ENCODE results near the gene EEFSEC.

GRCh38 chr3:128402998-128403397 is 249.7 kb downstream of the EEFSEC start:
- TF ChIP-seq CTCF (IDR thresholded peaks at IDR 0.05) (no peak), POLR2AphosphoS5 (IDR thresholded peaks at IDR 0.05; ENCODE audit: low read depth, low read length) (no peak), SIN3A (IDR thresholded peaks at IDR 0.05; ENCODE audit: borderline replicate concordance, insufficient read depth, low read depth, low read length) (no peak), TCF7L2 (IDR thresholded peaks at IDR 0.05; ENCODE audit: low read depth, low read length) (no peak)
- TF ChIP-seq, protein P1, sequence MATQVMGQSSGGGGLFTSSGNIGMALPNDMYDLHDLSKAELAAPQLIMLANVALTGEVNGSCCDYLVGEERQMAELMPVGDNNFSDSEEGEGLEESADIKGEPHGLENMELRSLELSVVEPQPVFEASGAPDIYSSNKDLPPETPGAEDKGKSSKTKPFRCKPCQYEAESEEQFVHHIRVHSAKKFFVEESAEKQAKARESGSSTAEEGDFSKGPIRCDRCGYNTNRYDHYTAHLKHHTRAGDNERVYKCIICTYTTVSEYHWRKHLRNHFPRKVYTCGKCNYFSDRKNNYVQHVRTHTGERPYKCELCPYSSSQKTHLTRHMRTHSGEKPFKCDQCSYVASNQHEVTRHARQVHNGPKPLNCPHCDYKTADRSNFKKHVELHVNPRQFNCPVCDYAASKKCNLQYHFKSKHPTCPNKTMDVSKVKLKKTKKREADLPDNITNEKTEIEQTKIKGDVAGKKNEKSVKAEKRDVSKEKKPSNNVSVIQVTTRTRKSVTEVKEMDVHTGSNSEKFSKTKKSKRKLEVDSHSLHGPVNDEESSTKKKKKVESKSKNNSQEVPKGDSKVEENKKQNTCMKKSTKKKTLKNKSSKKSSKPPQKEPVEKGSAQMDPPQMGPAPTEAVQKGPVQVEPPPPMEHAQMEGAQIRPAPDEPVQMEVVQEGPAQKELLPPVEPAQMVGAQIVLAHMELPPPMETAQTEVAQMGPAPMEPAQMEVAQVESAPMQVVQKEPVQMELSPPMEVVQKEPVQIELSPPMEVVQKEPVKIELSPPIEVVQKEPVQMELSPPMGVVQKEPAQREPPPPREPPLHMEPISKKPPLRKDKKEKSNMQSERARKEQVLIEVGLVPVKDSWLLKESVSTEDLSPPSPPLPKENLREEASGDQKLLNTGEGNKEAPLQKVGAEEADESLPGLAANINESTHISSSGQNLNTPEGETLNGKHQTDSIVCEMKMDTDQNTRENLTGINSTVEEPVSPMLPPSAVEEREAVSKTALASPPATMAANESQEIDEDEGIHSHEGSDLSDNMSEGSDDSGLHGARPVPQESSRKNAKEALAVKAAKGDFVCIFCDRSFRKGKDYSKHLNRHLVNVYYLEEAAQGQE (IDR thresholded peaks at IDR 0.05; ENCODE audit: insufficient read depth in 1 of 2, low read depth in 2 of 2, low read length in 1 of 2): no peak

All from Panc1 (cell line).